AG10803 (cell line): ENCODE data around the gene USP40.

ENCODE experiments used
- DNase-seq: peaks from one replicate; pipeline ENCODE4 v3.0.0; 2010; ENCODE audit warnings: low read depth
- H3K4me3 ChIP-seq: 2 replicates; pipeline ENCODE4 v1.5.1; 2011; ENCODE audit warnings: mild to moderate bottlenecking, low read length, control low read depth
- CTCF ChIP-seq: conservative IDR thresholded peaks from 2 replicates; pipeline ENCODE4 v1.5.1; 2011; ENCODE audit warnings: mild to moderate bottlenecking, low read length, control low read depth, inconsistent platforms

The USP40 gene

GRCh38 chr2:233453111-233453915 lies 113.3 kb downstream of the USP40 start:
- no peak for TF ChIP-seq CTCF

GRCh38 chr2:233451950-233452349 lies 114.6 kb downstream of the USP40 start:
- TF ChIP-seq CTCF: no peak
- no peak for DNase-seq
- H3K4me3 ChIP-seq: no peak overlapping the region

More at GRCh38 chr2:233453111-233453915, 113.3 kb downstream of the USP40 start:
- DNase-seq: no peak
- no peak overlapping the region for H3K4me3 ChIP-seq

- DNase-seq: no peak
- H3K4me3 ChIP-seq: no peak overlapping the region
- TF ChIP-seq CTCF: no peak
Measured at GRCh38 chr2:233450864-233451575, 115.6 kb downstream of the USP40 start.

- DNase-seq: no peak
- no peak overlapping the region for H3K4me3 ChIP-seq
- no peak for TF ChIP-seq CTCF
Measured at GRCh38 chr2:233449921-233450863, 116.4 kb downstream of the USP40 start.

GRCh38 chr2:233449081-233449901 lies 117.3 kb downstream of the USP40 start:
- peak; percentile 70 for TF ChIP-seq CTCF
- peak; percentile 47 for DNase-seq
- H3K4me3 ChIP-seq: no peak overlapping the region

- DNase-seq: no peak
Measured at GRCh38 chr2:233448575-233448974, 118.0 kb downstream of the USP40 start.

More at GRCh38 chr2:233448575-233448974, 118.0 kb downstream of the USP40 start:
- H3K4me3 ChIP-seq: no peak overlapping the region
- TF ChIP-seq CTCF: no peak
